ENCODE results near the gene LMOD3.

DNA sequence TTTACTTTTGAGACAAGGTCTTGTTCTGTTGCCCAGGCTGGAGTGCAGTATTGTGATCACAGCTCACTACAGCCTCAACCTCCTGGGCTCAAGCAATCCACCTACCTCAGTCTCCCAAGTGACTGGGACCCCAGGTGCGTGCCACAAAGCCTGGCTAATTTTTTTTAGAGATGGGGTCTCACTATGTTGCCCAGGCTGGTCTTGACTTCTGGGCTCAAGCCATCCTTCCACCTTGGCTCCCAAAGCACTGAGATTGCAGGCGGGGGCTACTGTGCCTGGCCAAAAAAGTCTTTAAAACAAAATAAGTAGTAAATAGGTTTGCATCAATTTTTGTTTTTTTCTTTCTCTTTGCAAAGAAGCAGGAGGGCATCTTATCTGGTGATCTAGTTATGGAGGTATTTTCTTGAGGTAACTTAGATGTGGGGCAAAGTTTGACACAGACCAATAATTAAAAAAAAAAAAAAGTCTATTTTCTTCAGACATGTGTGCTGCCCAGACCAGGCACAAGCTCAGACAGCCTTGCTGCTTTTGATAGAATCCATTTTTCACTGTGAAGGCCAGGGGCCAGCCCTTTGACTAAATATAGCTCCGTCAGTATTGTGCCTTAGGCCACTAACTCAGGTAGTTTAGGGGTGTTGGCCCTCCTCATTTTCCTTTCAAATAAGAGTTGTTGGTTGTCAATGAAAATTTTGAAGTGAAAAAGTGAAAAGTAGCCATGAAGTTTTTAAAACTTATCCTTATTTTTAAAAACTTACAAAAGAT lies 35.2 kb downstream of the LMOD3 start:
- TF ChIP-seq CTCF (IDR thresholded peaks at IDR 0.05) (no peak), POLR2A (IDR thresholded peaks at IDR 0.05) (no peak)
